Lower lobe of right lung (tissue), 2 donors: ENCODE data around the gene SCNM1. TPM values are rescaled to one million over a fixed set of nuclear protein-coding genes. Genes with fewer than 3 reads are reported as not detected.
A peak's percentile ranks its signal among the peaks of the same experiment; 100 is the strongest.

Experiments used
- ATAC-seq, 2 donors: fragments of 200-7000 bp; cut with Tn5 transposase; one replicate each; pipeline ENCODE4 v1.9.1; 2020 to 2022; ENCODE audit warnings: mild to moderate bottlenecking in 2 of 2, moderate library complexity in 2 of 2
- DNase-seq: peaks from one replicate; pipeline ENCODE4 v3.0.0-alpha.2; 2020
- H3K27ac ChIP-seq: fragments of 200-600 bp; one replicate; pipeline ENCODE4 v1.8.0; 2022
- H3K27me3 ChIP-seq: fragments of 200-600 bp; one replicate; pipeline ENCODE4 v1.8.0; 2022; ENCODE audit warnings: low read depth
- H3K36me3 ChIP-seq: fragments of 200-600 bp; one replicate; pipeline ENCODE4 v1.8.0; 2022; ENCODE audit warnings: mild to moderate bottlenecking
- H3K4me1 ChIP-seq: fragments of 200-600 bp; one replicate; pipeline ENCODE4 v1.8.0; 2022
- H3K4me3 ChIP-seq: fragments of 200-600 bp; one replicate; pipeline ENCODE4 v1.8.0; 2022; ENCODE audit warnings: mild to moderate bottlenecking
- H3K9me3 ChIP-seq: fragments of 200-600 bp; one replicate; pipeline ENCODE4 v1.8.0; 2022
- intact Hi-C: fragments of 100-400 bp; cut with DNase I; formaldehyde crosslinking; loops from one replicate; pipeline ENCODE4 v1.11.0; 2022
- total RNA-seq: library from RNA; stranded (reverse); fragmentation: NEBNext Ultra II Directional; extraction: Animal tissue kit (Norgen Biotek cat#: 25700); gene quantifications from one replicate; pipeline ENCODE4 v1.2.1, GENCODE V29; 2021
- TF ChIP-seq, protein P1 (sequence below): fragments of 200-600 bp; IDR thresholded peaks from one replicate; pipeline ENCODE4 v1.8.0; 2022; ENCODE audit warnings: antibody characterized with exemption, mild to moderate bottlenecking
- donor health status: DM: no; HTN: yes; CAD: no; lungs with severe emphysema.

Gene SCNM1
- total RNA-seq, 1 donor from 2014 or later = 38.4 TPM

DNA sequence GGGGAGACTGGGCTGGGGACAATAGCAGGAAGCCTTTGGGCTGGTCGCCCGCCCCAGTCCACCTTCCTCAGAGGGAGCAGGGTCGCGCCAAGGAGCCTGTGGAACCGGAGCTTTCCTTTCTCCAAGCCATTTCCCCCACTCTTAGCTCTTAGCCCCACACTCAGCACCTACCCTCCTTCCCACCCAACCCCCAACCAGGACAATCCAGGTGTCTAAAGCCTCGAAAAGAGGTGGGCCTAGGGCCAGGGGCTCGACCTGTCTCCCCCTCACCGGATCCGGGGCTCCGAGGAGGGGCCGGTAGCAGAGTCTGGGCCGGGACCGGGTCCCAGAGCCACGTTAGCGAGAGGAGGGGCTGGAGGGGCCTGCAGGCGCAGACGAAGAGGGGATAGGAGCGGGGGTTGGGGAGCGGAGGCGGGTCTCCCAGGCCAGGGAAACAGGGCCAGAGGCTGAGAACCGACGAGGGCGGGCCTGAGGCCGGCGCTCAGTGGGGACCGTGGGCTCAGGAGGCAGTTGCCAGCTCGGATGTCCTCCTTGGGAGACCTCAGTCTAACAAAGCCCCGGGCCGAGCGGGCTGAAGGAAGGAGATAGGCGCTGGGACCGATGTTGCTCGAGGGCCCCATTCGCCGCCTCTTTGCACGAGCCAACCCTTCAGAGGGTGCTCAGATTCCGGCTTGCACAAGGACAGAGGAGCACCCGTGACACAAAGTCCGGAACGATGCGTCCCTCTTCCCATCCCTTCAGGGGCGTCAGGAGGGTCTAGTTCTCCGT is 20.5 kb upstream of the SCNM1 start:
- H3K4me1 ChIP-seq = peaks cover 26% of the 10 kb centered on the region
- no peaks in the 10 kb centered on the region for H3K36me3 ChIP-seq
- peak overlapping the region; percentile 5 for H3K27ac ChIP-seq
- H3K27me3 ChIP-seq = no peaks in the 10 kb centered on the region
- H3K4me3 ChIP-seq = peak overlapping the region; percentile 88
- intact Hi-C loops = no loop called here
- TF ChIP-seq, protein P1, sequence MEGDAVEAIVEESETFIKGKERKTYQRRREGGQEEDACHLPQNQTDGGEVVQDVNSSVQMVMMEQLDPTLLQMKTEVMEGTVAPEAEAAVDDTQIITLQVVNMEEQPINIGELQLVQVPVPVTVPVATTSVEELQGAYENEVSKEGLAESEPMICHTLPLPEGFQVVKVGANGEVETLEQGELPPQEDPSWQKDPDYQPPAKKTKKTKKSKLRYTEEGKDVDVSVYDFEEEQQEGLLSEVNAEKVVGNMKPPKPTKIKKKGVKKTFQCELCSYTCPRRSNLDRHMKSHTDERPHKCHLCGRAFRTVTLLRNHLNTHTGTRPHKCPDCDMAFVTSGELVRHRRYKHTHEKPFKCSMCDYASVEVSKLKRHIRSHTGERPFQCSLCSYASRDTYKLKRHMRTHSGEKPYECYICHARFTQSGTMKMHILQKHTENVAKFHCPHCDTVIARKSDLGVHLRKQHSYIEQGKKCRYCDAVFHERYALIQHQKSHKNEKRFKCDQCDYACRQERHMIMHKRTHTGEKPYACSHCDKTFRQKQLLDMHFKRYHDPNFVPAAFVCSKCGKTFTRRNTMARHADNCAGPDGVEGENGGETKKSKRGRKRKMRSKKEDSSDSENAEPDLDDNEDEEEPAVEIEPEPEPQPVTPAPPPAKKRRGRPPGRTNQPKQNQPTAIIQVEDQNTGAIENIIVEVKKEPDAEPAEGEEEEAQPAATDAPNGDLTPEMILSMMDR = no peak
- H3K9me3 ChIP-seq = no peaks in the 10 kb centered on the region
- ATAC-seq (peak; percentile 18 to 47), DNase-seq (no peak)

DNA sequence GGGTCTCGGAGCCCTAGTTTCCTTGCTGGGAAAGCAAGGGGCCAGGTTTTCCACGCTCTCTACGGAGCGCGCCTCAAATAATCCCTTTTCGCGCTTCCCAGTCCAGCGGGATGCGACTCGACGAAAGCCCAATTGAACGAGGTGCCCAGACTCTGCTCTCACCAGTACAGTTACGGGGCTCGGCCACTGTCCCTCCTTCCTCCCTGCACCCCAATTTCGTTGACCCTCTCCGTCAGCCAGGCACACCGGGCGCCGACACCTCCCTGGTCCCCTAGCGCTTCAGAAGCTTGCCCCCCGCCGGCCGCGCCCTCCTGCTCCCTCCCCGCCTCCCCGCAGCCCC is 19.9 kb upstream of the SCNM1 start:
- no peaks in the 10 kb centered on the region for H3K27me3 ChIP-seq
- intact Hi-C loops = no loop called here
- peaks cover 26% of the 10 kb centered on the region for H3K4me1 ChIP-seq
- no peaks in the 10 kb centered on the region for H3K9me3 ChIP-seq
- no peak for DNase-seq
- ATAC-seq = peak; percentile 19 to 26
- TF ChIP-seq, protein P1 = no peak
- no peaks in the 10 kb centered on the region for H3K36me3 ChIP-seq
- peak overlapping the region; percentile 57 for H3K27ac ChIP-seq
- H3K4me3 ChIP-seq = peak overlapping the region; percentile 88

DNA sequence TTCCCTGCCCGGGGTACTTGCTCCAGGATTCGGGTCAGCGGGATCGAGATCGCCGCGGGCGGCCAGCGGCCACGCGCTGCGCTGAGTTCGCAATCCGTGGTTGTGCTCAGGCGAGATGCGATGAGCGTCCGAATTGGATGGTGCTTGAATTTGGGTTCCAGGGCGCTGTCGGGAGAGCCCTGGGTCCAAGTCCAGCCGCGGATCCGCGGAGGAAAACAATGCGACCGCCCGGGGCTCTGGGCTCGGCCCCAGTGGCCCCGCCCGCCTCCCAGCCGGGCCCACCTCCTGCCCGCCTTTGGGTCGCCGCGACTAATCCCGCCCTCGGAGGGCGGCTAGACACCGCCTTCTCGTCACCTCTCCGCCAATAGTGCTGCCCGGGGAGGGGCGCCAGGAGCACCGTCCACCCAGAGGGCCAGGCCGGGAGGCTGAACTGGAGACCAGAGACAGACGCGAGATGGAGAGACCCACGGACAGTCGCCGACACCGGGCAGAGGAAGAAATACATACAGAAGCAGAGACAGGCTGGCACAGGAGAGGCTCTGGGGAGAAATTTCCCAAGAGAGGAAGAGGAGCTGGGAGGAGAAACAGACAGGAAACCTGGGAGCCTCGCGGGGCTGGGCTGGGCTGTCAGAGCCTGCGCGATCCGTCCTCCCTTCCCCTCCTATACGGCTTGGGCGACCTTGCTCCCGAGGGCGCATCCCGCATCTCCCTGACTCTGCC is 19.4 kb upstream of the SCNM1 start, which contains the start of gene SEMA6C:
TSS of gene SEMA6C (minus strand) at position 220 of the 720 bp plus-strand sequence. CDS start 4,010 bp downstream, outside the sequence.
- H3K4me1 ChIP-seq = peaks cover 26% of the 10 kb centered on the region
- no peaks in the 10 kb centered on the region for H3K27me3 ChIP-seq
- peak; percentile 95 for DNase-seq
- peak within 1 kb of the TSS; percentile 88 for H3K4me3 ChIP-seq
- TF ChIP-seq, protein P1 = no peak
- no peaks in the 10 kb centered on the region for H3K9me3 ChIP-seq
- no peaks in the 10 kb centered on the region for H3K36me3 ChIP-seq
- intact Hi-C loops = no loop called here
- ATAC-seq = peak; percentile 98 to 99
- peak within 1 kb of the TSS; percentile 57 for H3K27ac ChIP-seq

DNA sequence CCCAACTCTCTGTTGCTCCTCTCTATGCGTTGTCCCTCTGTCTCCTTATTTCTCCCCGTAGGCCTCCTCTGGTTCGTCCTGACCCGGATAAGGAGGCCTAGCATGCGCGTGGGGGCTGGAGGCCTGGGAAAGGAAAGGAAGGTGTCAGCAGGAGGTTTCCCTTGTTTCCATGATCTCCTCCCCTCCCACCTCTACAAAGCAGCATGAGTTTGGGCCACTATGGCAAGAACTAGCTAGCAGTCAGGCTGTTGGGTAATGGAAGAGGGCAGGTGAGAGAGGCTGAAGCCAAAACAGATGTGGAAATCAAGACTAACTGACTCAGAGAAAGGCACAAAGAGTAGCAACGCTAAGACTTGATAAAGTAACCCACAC is 18.8 kb upstream of the SCNM1 start:
- Histone ChIP-seq H3K9me3 (no peaks in the 10 kb centered on the region), H3K27me3 (no peaks in the 10 kb centered on the region), H3K36me3 (no peaks in the 10 kb centered on the region), H3K4me1 (peaks cover 26% of the 10 kb centered on the region), H3K27ac (peak overlapping the region; percentile 57), H3K4me3 (peak overlapping the region; percentile 88)
- DNase-seq (no peak), ATAC-seq (no peak)
- intact Hi-C loops = no loop called here
- TF ChIP-seq, protein P1 = no peak

DNA sequence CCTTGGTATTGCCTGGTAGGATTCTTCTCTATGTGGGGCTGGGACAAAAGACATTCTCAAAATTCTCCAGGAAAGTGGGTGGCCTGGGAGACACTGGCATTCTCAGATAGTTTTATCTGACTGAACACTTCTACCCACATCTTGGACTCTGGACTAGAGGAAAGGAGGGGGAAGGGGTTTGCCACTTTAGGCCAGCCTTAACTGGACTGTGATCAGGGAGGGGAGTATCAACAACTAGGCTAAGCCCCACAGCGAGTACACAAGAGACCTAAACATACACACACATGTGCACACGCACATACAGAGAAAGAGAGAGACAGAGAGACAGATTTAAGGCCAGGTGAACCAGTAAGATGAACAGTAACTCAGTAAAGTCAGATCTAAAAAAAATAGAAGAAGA is 18.3 kb upstream of the SCNM1 start:
- H3K27ac ChIP-seq = no peak overlapping the region
- no peaks in the 10 kb centered on the region for H3K27me3 ChIP-seq
- TF ChIP-seq, protein P1 = no peak
- no peaks in the 10 kb centered on the region for H3K9me3 ChIP-seq
- ATAC-seq (no peak), DNase-seq (no peak)
- H3K4me1 ChIP-seq = peaks cover 26% of the 10 kb centered on the region
- no peaks in the 10 kb centered on the region for H3K36me3 ChIP-seq
- no peak overlapping the region for H3K4me3 ChIP-seq
- intact Hi-C loops = no loop called here
